GM18951 (cell line): ENCODE data around the gene MB.

ENCODE experiments used
- POLR2A ChIP-seq: IDR thresholded peaks from 4 replicates; pipeline ENCODE4 v1.6.1; 2011; ENCODE audit warnings: mild to moderate bottlenecking; ENCODE audit not compliant: insufficient read length, insufficient read depth; ENCODE audit errors: extremely low read depth
- in situ Hi-C: fragments of 300-500 bp; cut with MboI; formaldehyde crosslinking; loops from one replicate; pipeline ENCODE4 v1.12.0; 2022; ENCODE audit warnings: low sequenced_read_pairs, mixed read lengths, inconsistent platforms; ENCODE audit not compliant: unreplicated experiment

MB gene

DNA sequence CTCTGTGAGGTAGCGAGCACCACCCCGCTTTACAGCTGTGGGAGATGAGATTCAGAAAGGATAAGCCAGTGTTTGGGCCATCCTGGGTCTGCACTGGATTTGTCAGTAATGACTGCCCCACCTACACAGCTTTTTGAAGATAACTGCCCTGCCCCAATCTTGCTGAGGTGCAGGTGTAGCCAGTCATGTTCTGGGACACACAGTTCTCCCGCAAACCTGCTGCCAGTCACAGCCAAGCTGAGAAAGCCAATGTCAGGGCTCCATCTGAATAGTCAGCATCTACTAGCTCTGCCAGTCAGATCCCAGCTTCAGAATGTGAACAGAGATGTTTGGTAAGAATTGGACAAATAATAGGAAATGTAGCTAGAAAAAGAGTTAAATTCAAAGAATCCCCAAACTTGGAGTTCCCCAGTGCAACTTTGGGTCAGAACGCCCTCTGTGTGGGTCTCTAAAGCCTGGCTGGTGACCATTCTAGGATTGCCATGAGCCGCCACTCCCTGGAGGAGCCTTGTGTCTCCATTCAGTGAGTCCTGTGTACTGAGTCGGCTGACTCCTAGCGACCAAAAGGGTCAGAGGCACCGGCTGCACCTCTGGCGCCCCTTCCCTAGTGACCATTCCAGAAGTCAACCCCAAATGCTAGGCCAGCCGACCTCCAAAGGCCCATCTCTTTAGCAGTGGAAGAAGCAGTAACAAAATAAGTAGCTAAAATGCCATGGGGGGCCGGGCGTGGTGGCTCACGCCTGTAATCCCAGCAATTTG, 2.4 kb upstream of the MB start:
- in situ Hi-C loops: loop anchor here (25.0 kb wide), 1 partner anchor 493 kb away; no protein-coding TSS in a partner anchor
- TF ChIP-seq POLR2A: no peak

DNA sequence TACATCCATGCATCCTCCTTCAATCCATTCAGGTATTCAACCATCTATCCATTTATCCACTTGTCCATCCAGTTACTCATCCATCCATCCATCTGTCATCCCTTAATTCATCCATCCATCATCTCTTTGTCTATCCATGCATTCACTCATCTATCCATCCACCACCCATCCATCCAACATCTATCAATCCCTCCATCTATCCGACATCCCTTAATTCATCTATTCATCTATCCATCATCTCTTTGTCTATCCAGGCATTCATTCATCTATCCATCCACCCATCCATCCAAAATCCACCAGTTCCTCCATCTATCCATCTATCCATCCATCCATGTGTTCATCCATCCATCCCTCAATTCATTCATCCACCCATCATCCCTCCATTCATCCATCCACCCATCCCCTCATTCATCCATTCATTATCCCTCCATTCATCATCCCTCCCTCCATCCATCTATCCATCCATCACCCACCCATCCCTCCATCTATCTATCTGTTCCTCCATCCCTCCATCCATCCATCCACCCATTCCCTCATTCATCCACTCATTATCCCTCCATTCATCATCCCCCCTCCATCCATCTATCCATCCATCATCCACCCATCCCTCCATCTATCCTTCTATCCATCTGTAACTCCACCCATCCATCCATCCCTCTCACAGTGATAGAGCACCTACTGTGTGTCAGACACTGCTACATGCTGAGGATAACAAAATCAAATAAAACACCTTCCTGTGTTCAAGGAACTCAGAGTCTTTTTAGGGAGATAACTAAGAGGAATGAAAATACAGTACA, 1.5 kb upstream of the MB start:
- in situ Hi-C loops: loop anchor here (25.0 kb wide), 1 partner anchor 494 kb away; no protein-coding TSS in a partner anchor
- no peak for TF ChIP-seq POLR2A

DNA sequence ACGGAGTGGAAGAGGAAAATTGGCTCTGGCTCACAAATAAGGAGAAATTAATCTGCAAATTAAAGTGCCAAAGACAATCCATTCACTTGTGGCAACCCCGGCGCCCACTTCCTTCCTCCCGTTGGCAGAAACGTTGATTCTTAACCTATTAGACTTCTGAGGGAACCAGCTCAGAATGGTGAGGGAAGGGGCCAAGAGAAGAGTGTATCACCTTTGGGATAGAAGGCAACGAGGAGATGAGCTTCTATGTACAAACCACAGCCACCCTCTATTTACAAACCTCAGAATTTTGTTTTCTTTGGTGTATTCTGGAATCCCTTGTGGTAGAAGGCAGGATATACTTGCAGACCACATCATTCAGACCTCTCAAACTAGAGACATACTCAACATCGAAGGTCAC, 1.1 kb downstream of the MB start:
- in situ Hi-C loops: loop anchor here (25.0 kb wide), 1 partner anchor 496 kb away; no protein-coding TSS in a partner anchor
- TF ChIP-seq POLR2A: no peak

DNA sequence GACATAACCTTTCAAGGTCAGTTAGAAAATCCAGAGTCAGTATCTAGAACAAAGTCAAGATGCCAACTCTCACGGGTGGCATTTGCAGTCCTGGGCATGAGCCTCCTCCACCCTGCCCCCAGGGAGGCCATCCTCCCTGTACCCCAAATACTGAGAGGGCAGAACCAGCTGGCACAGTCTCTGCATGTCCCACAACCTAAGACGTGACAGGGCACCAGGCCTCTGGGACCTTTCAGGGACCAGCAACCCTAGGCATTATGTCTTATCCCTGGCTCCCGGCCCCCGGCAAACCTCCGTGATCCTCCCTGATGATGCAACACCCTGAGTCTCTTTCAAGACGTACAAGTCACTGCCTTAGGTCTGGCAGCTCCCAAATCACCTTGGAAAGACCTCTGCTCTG, 2.0 kb downstream of the MB start:
- in situ Hi-C loops: loop anchor here (25.0 kb wide), 1 partner anchor 497 kb away; no protein-coding TSS in a partner anchor
- TF ChIP-seq POLR2A: no peak

DNA sequence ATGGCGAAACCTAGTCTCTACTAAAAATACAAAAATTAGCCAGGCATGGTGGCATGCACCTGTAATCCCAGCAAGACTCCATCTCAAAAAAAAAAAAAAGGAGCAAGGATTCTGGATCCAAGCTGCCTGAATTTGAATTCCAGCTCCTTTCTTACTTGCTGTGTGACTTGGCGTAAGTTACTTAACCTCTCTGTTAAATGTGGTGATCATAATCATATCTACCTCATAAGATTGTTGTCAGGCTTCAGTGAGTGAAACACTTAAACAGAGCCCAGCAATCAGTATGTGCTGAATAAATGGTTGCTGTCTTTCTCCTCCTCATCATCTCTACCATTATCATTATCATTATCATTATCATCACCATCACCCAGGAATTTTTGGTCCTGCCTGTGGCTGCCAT, 2.7 kb downstream of the MB start:
- no peak for TF ChIP-seq POLR2A
- in situ Hi-C loops: loop anchor here (25.0 kb wide), 1 partner anchor 498 kb away; no protein-coding TSS in a partner anchor

DNA sequence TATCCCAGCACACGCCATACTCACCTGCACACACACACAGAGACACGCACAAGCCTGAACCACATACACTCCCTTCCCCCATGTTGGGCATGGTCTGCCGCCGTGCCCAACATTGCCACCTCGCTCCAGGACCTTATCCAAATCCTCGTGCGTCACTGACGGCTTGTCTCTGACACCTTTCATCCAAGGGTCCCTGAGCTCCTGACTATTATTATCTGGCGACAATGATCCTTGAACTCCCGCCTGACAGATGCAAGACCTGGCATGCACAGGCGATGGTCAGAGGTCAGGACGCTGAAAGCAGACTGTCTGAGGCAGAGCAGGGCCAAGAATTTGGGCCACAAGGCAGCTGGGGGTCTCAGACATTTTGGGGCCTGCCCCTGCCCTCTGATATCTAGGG, 4.2 kb downstream of the MB start:
- TF ChIP-seq POLR2A: no peak
- in situ Hi-C loops: loop anchor here (25.0 kb wide), 1 partner anchor 499 kb away; no protein-coding TSS in a partner anchor

DNA sequence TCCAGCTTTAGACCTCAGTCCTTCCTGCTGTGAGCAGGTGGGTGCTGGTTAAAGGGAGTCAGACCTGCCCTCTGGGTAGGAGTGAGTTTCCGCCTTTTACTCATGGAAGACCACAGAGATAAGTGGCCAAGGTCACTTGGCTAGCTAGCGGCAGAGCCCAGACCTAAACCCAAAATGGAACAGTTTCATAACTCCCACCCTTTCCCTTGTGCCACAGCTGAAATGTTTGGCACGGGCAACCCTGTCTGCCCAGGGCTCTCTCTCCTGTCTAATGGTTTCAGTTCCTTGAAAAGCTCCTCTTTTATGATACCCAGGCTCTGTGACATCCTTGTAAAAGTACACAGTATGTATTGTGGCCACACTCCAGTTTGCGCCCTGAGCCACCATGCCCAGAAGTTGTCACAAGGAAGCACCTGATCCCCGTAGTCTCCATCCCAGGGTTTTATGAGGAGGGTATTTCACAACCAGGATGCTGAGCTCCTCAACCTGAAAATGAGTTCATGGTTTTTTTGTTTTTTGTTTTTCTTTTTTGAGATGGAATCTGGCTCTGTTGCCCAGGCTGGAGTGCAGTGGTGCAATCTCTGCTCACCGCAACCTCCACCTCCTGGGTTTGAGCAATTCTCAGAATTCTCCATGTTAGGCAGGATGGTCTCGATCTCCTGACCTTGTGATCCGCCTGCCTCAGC, 5.1 kb downstream of the MB start:
- no peak for TF ChIP-seq POLR2A
- in situ Hi-C loops: loop anchor here (25.0 kb wide), 1 partner anchor 500 kb away; no protein-coding TSS in a partner anchor

DNA sequence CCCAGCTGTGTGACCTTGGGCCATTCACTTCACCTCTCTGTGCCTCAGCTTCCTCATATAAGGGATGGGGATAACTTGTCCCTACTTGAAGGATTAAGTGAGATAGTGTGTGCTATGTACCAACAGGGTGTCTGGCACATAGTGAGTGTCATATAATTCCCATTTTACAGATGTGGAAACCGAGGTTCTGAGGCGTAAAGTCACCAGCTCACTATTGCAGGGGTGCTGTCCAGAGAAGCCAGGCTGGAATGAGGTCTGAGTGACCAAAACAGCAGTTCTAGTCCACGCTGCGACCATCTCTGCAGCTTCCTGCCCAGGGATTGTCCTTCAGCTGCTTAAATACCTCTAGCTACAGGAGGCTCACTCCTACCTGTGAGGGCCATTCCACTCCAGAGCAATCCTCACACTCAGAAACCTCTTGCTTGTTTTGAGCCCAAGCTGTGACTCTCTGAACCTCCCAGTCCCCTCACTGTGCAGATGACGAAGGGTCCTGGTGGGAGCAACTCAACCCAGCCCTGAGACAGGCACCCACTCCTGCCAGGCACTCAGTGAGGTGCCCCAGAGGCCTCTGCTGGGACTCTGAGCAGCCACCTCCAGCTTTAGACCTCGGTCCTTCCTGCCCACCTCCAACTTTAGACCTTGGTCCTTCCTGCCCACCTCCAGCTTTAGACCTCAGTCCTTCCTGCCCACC, 5.8 kb downstream of the MB start:
- TF ChIP-seq POLR2A: no peak
- in situ Hi-C loops: loop anchor here (25.0 kb wide), 1 partner anchor 501 kb away; no protein-coding TSS in a partner anchor

DNA sequence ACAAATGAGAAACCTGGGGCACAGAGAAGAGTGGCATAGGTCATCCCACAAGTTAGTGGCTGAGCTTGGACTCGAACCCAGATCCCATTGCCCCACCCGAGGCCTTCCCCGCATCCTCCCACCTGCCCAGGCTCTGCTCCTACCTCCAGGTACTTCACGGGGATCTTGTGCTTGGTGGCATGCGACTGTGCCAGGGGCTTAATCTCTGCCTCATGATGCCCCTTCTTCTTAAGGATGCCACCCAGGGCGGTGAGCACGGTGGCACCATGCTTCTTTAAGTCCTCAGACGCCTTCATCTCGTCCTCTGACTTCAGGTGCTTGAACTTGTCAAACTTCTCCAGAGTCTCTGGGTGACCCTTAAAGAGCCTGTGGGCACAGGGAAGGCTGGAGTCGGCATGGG, 6.4 kb downstream of the MB start:
- no peak for TF ChIP-seq POLR2A
- in situ Hi-C loops: loop anchor here (25.0 kb wide), 1 partner anchor 502 kb away; no protein-coding TSS in a partner anchor

DNA sequence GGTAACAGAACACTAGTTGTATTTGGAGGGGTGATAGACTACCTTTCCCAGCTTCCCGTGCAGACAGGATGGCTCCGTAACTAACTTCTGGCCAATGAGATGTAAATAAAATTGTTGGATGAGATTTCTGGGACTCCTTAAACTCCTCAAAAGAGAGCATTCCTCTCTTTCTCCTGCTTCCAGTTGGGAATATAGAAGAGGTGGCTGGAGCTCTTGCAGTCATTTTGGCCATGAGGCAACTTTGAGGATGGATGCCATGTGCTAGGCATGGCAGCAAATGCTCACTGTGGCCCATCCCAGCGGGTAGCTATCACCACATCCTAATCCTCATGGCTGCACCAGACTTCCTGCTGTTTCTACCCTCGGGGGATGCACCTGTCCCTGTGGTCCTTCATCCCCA, 7.4 kb downstream of the MB start:
- no peak for TF ChIP-seq POLR2A
- in situ Hi-C loops: loop anchor here (25.0 kb wide), 1 partner anchor 503 kb away; no protein-coding TSS in a partner anchor

DNA sequence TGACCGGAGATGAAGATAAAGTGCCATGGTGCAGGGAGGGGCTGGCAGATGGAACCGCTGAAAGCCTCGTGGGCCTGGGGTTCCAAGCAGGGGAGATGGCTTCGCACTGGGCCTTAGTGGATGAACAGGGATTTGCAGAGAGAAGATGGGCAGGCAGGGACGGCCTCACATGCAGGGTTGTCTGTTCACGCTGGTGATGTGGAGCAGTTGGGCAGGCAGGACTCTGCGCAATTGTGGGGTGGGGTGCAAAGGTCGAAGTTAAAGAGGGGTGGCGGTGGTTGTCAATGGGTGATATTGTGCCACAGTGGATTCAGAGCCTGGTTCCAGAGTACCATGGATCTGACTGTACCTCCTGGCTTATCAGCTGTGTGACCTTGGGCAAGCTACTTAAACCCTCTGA, 7.9 kb downstream of the MB start:
- TF ChIP-seq POLR2A: no peak
- in situ Hi-C loops: loop anchor here (25.0 kb wide), 1 partner anchor 503 kb away; no protein-coding TSS in a partner anchor

DNA sequence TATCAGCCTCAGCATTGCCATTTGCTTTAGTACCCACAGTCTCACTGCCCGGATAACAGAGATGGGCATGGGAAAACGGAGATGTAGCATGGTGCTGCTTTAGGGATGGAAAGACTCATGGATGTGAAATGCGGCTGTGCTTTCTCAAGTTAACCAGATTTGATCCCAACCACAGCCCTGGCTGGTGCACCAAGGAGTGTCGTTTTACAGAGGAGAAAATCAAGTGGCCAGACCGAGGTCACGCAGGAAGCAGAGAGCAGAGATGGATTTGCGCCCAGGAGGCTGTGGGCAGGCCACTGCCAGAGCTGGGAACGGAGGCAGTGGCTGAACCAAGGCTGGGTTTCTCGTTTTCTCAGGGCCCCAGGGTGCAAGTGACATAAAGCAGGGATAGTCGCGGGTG, 9.0 kb downstream of the MB start:
- no peak for TF ChIP-seq POLR2A

More for the DNA sequence above, 9.0 kb downstream of the MB start:
- in situ Hi-C loops: loop anchor here (25.0 kb wide), 1 partner anchor 504 kb away; no protein-coding TSS in a partner anchor
